PFSK-1 (cell line): ENCODE data around the gene FAM168B.

Experiments
- FOXP2 ChIP-seq: optimal IDR thresholded peaks from 2 replicates; pipeline ENCODE3; 2011; ENCODE audit warnings: borderline replicate concordance, control low read depth, inconsistent platforms; ENCODE audit not compliant: insufficient read depth; ENCODE audit errors: extremely low read length, extremely low read depth
- POLR2AphosphoS5 ChIP-seq: IDR thresholded peaks from 2 replicates; pipeline ENCODE4 v1.6.1; 2012; ENCODE audit warnings: low read depth, mild to moderate bottlenecking, control low read depth, low read length, moderate library complexity
- SIN3A ChIP-seq: IDR thresholded peaks from 2 replicates; pipeline ENCODE4 v1.6.1; 2012; ENCODE audit warnings: mild to moderate bottlenecking, low read length, moderate library complexity, borderline replicate concordance; ENCODE audit not compliant: insufficient read depth
- TAF1 ChIP-seq: IDR thresholded peaks from 2 replicates; pipeline ENCODE4 v1.6.1; 2012; ENCODE audit warnings: low read length, control low read depth, borderline replicate concordance; ENCODE audit not compliant: insufficient read depth
- TF ChIP-seq, protein P1 (sequence below), 2 experiments: IDR thresholded peaks; 2 replicates each; pipeline versions ENCODE4 v1.6.1 to v1.8.0; 2011 to 2012; ENCODE audit warnings: low read depth in 2 of 2, low read length in 2 of 2, control low read depth in 1 of 2, inconsistent platforms in 1 of 2, mild to moderate bottlenecking in 1 of 2, moderate library complexity in 1 of 2; ENCODE audit not compliant: insufficient read depth in 1 of 2

The FAM168B gene

DNA sequence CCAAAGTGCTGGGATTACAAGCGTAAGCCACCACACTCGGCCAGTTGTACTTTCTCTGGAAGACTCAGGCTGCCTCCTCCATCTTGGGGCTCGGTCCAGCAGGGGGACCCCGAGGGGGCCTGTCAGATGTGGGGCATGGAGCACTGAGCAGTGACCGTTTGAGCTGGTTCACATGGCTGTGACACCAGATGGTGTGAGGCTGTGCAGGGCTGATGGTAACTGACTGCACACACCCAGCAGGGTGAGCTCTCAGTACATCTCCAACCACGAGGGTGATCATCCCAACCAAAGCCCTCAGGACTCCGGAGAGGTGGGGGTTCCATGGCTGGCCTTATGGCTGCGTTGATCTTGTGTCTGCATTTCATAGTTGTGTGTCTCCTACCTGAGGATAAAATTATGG lies 63.4 kb downstream of the FAM168B start:
- no peak for TF ChIP-seq SIN3A
- no peak for TF ChIP-seq FOXP2
- TF ChIP-seq POLR2AphosphoS5 = no peak
- no peak for TF ChIP-seq TAF1
- TF ChIP-seq, protein P1, sequence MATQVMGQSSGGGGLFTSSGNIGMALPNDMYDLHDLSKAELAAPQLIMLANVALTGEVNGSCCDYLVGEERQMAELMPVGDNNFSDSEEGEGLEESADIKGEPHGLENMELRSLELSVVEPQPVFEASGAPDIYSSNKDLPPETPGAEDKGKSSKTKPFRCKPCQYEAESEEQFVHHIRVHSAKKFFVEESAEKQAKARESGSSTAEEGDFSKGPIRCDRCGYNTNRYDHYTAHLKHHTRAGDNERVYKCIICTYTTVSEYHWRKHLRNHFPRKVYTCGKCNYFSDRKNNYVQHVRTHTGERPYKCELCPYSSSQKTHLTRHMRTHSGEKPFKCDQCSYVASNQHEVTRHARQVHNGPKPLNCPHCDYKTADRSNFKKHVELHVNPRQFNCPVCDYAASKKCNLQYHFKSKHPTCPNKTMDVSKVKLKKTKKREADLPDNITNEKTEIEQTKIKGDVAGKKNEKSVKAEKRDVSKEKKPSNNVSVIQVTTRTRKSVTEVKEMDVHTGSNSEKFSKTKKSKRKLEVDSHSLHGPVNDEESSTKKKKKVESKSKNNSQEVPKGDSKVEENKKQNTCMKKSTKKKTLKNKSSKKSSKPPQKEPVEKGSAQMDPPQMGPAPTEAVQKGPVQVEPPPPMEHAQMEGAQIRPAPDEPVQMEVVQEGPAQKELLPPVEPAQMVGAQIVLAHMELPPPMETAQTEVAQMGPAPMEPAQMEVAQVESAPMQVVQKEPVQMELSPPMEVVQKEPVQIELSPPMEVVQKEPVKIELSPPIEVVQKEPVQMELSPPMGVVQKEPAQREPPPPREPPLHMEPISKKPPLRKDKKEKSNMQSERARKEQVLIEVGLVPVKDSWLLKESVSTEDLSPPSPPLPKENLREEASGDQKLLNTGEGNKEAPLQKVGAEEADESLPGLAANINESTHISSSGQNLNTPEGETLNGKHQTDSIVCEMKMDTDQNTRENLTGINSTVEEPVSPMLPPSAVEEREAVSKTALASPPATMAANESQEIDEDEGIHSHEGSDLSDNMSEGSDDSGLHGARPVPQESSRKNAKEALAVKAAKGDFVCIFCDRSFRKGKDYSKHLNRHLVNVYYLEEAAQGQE (IDR thresholded peaks at IDR 0.05; ENCODE audit: insufficient read depth in 1 of 2, low read depth in 2 of 2, low read length in 2 of 2) = no peak

DNA sequence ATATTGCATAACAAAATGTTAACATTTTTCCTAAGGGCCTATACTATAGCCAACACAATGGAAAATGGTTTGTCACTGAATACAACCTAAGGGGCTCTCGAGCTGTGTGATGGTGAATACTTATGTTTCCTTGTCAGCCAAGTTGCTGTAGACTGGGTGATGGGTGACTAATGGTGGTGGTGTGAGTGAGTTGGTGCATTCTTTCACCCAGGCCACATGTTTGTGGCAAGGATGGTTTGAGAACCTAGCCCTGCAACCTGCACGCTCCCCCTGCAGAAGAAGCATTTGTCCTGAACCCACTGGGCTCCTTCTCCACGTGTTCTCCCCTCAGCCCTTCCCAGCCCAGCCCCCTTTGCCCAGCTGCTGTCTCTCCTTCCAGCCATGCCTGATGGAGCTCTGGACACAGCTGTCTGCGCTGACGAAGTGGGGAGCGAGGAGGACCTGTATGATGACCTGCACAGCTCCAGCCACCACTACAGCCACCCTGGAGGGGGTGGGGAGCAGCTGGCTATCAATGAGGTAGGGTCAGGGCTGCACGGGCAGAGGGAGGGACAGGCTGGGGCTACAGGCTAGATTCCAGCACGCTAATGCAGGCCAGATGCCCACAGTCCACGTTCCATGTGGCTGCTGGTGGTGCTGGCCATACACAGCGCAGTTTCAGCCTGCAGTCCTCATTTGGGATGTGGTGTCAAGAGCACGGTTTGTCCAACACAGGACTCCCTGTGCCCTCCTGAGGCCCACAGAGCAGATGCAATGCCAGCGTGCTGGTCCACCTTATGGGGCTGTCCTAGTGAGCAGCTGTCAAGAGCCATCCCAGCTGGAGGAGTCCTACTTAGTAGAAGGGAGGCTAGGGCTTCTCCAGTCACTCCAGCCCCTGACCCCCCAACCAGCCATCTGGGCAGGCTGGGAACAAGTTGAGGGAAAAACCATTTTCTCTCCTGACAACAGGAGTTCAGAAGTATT lies 65.4 kb downstream of the FAM168B start:
- no peak for TF ChIP-seq FOXP2
- TF ChIP-seq TAF1 = no peak
- TF ChIP-seq SIN3A = no peak
- TF ChIP-seq, protein P1 (IDR thresholded peaks at IDR 0.05; ENCODE audit: insufficient read depth in 1 of 2, low read depth in 2 of 2, low read length in 2 of 2) = no peak
- TF ChIP-seq POLR2AphosphoS5 = no peak

DNA sequence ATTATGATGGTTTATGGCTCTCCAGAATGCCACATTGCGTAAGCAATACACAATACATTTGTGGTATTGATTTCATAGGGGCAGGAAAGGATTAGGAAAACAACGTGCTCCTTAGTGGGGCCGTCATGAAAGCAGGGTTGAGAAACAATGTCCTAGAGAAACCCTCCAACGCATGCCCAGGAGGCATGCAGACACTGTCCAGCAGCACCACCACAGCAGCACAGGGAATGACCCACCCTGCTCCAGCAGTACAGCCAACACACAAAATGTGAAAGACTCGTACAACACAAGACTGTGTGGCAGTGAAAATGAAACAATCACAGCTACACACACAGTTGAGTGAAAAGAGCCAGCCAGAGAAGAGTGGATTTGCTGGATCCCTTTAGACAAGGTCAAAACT lies 66.3 kb downstream of the FAM168B start:
- no peak for TF ChIP-seq TAF1
- no peak for TF ChIP-seq POLR2AphosphoS5
- TF ChIP-seq, protein P1 (IDR thresholded peaks at IDR 0.05; ENCODE audit: insufficient read depth in 1 of 2, low read depth in 2 of 2, low read length in 2 of 2) = no peak

DNA sequence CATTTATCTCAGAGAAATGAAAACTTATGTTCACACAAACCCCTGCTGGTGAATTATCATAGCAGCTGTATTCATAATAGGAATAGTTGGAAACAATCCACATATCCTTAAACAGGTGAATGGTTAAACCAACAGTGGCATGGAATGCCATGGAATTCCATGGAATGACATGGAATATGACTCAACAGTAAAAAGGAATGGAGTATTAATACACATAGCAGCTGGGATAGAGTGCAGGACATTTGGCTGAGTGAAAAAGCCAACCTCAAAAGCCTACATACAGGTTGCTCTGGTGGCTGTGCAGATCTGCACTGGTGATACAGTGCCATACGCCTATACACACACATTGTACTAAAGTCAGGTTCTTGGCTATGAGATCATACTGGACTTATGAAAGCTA lies 69.5 kb downstream of the FAM168B start:
- no peak for TF ChIP-seq POLR2AphosphoS5
- TF ChIP-seq, protein P1 (IDR thresholded peaks at IDR 0.05; ENCODE audit: insufficient read depth in 1 of 2, low read depth in 2 of 2, low read length in 2 of 2) = no peak
- no peak for TF ChIP-seq SIN3A
- TF ChIP-seq FOXP2 = no peak
- no peak for TF ChIP-seq TAF1
